OCI-LY3 (cell line): ENCODE results near the gene SKA1.

Source experiments
- CTCF ChIP-seq: fragments of 200-600, 300-600 bp; sonication (generic); IDR thresholded peaks from 2 replicates; pipeline ENCODE4 v1.5.1; 2014; ENCODE audit warnings: antibody characterized with exemption, low read length, low read depth
- EZH2phosphoT487 ChIP-seq: fragments of 200-600 bp; shearing (Covaris generic); IDR thresholded peaks from 2 replicates; pipeline ENCODE4 v1.6.1; 2018; ENCODE audit warnings: antibody characterized with exemption, mixed run types, low read depth

DNA sequence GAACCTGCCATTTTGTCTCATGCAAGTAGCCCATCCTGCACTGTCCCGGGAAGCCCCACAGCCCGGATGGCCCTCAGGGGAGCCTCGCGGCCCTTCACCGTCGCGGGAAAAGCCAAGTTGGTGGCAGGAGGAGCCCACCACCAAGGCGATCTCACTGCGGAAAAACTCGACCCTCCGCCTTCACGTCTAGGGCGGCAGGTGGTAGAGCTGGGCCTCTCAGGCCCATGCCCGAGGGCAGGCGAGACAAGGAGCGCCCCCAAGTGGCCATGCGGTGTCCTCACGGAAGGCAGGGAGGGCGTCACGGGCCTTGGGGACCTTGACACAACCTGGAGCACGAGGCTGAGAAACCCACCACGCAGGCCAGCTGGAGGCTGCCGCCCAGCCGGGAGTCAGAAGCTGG, 34.8 kb upstream of the SKA1 start:
- TF ChIP-seq CTCF = peak; percentile 57
- no peak for TF ChIP-seq EZH2phosphoT487
